H1 (cell line): ENCODE data around the gene ELOA. TPM values are rescaled to one million over a fixed set of nuclear protein-coding genes. Genes with fewer than 3 reads are reported as not detected.

Experiments
- CTCF ChIA-PET: fragments of 300-600 bp; sonication (Branson Sonifier 250); formaldehyde crosslinking; loops from one replicate; lab custom pipeline; 2021; ENCODE audit not compliant: partially characterized antibody; lab: Charles Lee
- POLR2A ChIA-PET: fragments of 300-600 bp; sonication (Branson Sonifier 250); formaldehyde crosslinking; loops from one replicate; lab custom pipeline; 2021; ENCODE audit warnings: inconsistent platforms; ENCODE audit not compliant: partially characterized antibody; lab: Charles Lee
- DNase-seq, 2 experiments: peaks; one replicate each; pipeline versions ENCODE4 v3.0.0 to v3.0.0-alpha.2; 2010 to 2022; ENCODE audit warnings: low spot score in 2 of 2, low read depth in 1 of 2, mixed read lengths in 1 of 2
- FAIRE-seq: peaks from 2 replicates; lab custom pipeline; 2011; peaks lifted over from hg19 to GRCh38; lab: Jason Lieb, UNC
- H2AFZ ChIP-seq: 2 replicates; pipeline ENCODE4 v1.8.1; 2012; ENCODE audit warnings: low read length, inconsistent platforms
- H2AK5ac ChIP-seq: 2 replicates; pipeline ENCODE4 v1.6.1; 2013; ENCODE audit warnings: low read depth, low read length
- H2BK120ac ChIP-seq: replicated peaks from 2 replicates; pipeline ENCODE3; 2013; ENCODE audit warnings: low read depth, low read length, inconsistent platforms
- H2BK12ac ChIP-seq: 2 replicates; pipeline ENCODE4 v1.6.1; 2013; ENCODE audit warnings: low read depth, low read length
- H2BK15ac ChIP-seq: 2 replicates; pipeline ENCODE4 v1.6.1; 2013; ENCODE audit warnings: low read length
- H2BK20ac ChIP-seq: 2 replicates; pipeline ENCODE4 v1.6.1; 2013; ENCODE audit warnings: low read length
- H2BK5ac ChIP-seq: 2 replicates; pipeline ENCODE4 v1.6.1; 2013; ENCODE audit warnings: low read depth, low read length
- H3K14ac ChIP-seq: 2 replicates; pipeline ENCODE4 v1.6.1; 2013; ENCODE audit warnings: inconsistent platforms; ENCODE audit not compliant: insufficient read length
- H3K18ac ChIP-seq: 2 replicates; pipeline ENCODE4 v1.6.1; 2013; ENCODE audit warnings: low read length; ENCODE audit errors: extremely low read depth
- H3K23ac ChIP-seq: 2 replicates; pipeline ENCODE4 v1.6.1; 2013; ENCODE audit warnings: inconsistent platforms; ENCODE audit not compliant: insufficient read length
- H3K23me2 ChIP-seq: 2 replicates; pipeline ENCODE4 v1.6.1; 2013; ENCODE audit warnings: low read depth, low read length
- H3K27ac ChIP-seq: 2 replicates; pipeline ENCODE4 v1.6.1; 2011; ENCODE audit warnings: low read depth, low read length, inconsistent platforms
- H3K27me3 ChIP-seq, 4 experiments: replicated peaks in 1 of 4; 1 replicate in 1 of 4; 2 replicates in 3 of 4; pipeline versions ENCODE4 v1.6.1 to v1.8.1; 2011 to 2013; ENCODE audit warnings: low read length in 3 of 4, mild to moderate bottlenecking in 3 of 4, inconsistent platforms in 2 of 4, mixed read lengths in 2 of 4, moderate library complexity in 1 of 4; ENCODE audit not compliant: control insufficient read depth in 3 of 4, insufficient read depth in 3 of 4; ENCODE audit errors: extremely low read depth in 1 of 4
- H3K36me3 ChIP-seq, 4 experiments: 2 replicates each; pipeline versions ENCODE4 v1.6.1 to v1.8.1; 2011 to 2013; ENCODE audit warnings: mild to moderate bottlenecking in 4 of 4, low read length in 3 of 4, moderate library complexity in 2 of 4, control low read depth in 1 of 4, inconsistent platforms in 1 of 4; ENCODE audit not compliant: insufficient read depth in 4 of 4, control insufficient read depth in 2 of 4
- H3K4ac ChIP-seq: replicated peaks from 2 replicates; pipeline ENCODE3; 2013; ENCODE audit warnings: low read length, low read depth, mixed read lengths, inconsistent platforms; ENCODE audit not compliant: insufficient read length
- H3K4me1 ChIP-seq, 4 experiments: replicated peaks in 1 of 4; 1 replicate in 1 of 4; 2 replicates in 3 of 4; pipeline versions ENCODE4 v1.6.1 to v1.8.1; 2011 to 2013; ENCODE audit warnings: low read length in 3 of 4, inconsistent platforms in 2 of 4, mixed read lengths in 1 of 4; ENCODE audit not compliant: insufficient read depth in 4 of 4, control insufficient read depth in 3 of 4
- H3K4me2 ChIP-seq, 2 experiments: 2 replicates each; pipeline versions ENCODE4 v1.6.1 to v1.8.1; 2011 to 2013; ENCODE audit warnings: low read depth in 2 of 2, low read length in 2 of 2, control low read depth in 1 of 2, inconsistent platforms in 1 of 2, mild to moderate bottlenecking in 1 of 2; ENCODE audit not compliant: insufficient read depth in 1 of 2
- H3K4me3 ChIP-seq, 4 experiments: fragments of 200-600, 300-600 bp in 1 of 4; sonication (generic), shearing (Covaris generic), sonication (Bioruptor Twin) in 1 of 4; 2 replicates each; pipeline versions ENCODE4 v1.5.1 to v1.8.1; 2011 to 2016; ENCODE audit warnings: low read length in 4 of 4, low read depth in 3 of 4, control low read depth in 2 of 4, inconsistent platforms in 2 of 4, mild to moderate bottlenecking in 2 of 4, mixed read lengths in 1 of 4, moderate library complexity in 1 of 4; ENCODE audit not compliant: insufficient read depth in 2 of 4; ENCODE audit errors: extremely low read depth in 1 of 4
- H3K56ac ChIP-seq: replicated peaks from 2 replicates; pipeline ENCODE3; 2013; ENCODE audit warnings: low read depth, mild to moderate bottlenecking, mixed read lengths, low read length, inconsistent platforms; ENCODE audit not compliant: insufficient read length
- H3K79me1 ChIP-seq: 2 replicates; pipeline ENCODE4 v1.6.1; 2013; ENCODE audit warnings: low read depth, low read length, control low read depth
- H3K79me2 ChIP-seq, 2 experiments: 2 replicates each; pipeline versions ENCODE4 v1.6.1 to v1.8.1; 2012 to 2013; ENCODE audit warnings: low read length in 2 of 2, mild to moderate bottlenecking in 2 of 2, inconsistent platforms in 1 of 2; ENCODE audit not compliant: insufficient read depth in 2 of 2, control insufficient read depth in 1 of 2
- H3K9ac ChIP-seq, 4 experiments: replicated peaks in 1 of 4; 1 replicate in 1 of 4; 2 replicates in 3 of 4; pipeline versions ENCODE4 v1.6.1 to v1.8.1; 2011 to 2013; ENCODE audit warnings: low read depth in 3 of 4, low read length in 3 of 4, control low read depth in 2 of 4, mild to moderate bottlenecking in 2 of 4, moderate library complexity in 2 of 4, inconsistent platforms in 1 of 4; ENCODE audit errors: extremely low read depth in 1 of 4
- H3K9me3 ChIP-seq, 2 experiments: 2 replicates each; pipeline versions ENCODE4 v1.6.1 to v1.8.1; 2012 to 2013; ENCODE audit warnings: mild to moderate bottlenecking in 2 of 2, moderate library complexity in 2 of 2, control low read depth in 1 of 2, inconsistent platforms in 1 of 2, low read depth in 1 of 2, low read length in 1 of 2, mixed read lengths in 1 of 2; ENCODE audit not compliant: insufficient read depth in 2 of 2
- H4K20me1 ChIP-seq, 2 experiments: replicated peaks in 1 of 2; 2 replicates each; pipeline versions ENCODE3 to v1.8.1; 2011 to 2013; ENCODE audit warnings: inconsistent platforms in 2 of 2, low read length in 2 of 2, mild to moderate bottlenecking in 1 of 2; ENCODE audit not compliant: insufficient read depth in 2 of 2, control insufficient read depth in 1 of 2
- H4K5ac ChIP-seq: 2 replicates; pipeline ENCODE4 v1.6.1; 2013; ENCODE audit warnings: low read length, low read depth, mixed read lengths, inconsistent platforms; ENCODE audit not compliant: insufficient read length
- H4K8ac ChIP-seq: 2 replicates; pipeline ENCODE4 v1.8.0; 2013; ENCODE audit warnings: mild to moderate bottlenecking, moderate library complexity, low read length, inconsistent platforms; ENCODE audit not compliant: insufficient read depth; ENCODE audit errors: extremely low read depth
- H4K91ac ChIP-seq: replicated peaks from 2 replicates; pipeline ENCODE3; 2013; ENCODE audit warnings: low read length, mixed read lengths, inconsistent platforms; ENCODE audit not compliant: insufficient read length
- CBX5 ChIP-seq: fragments of 300-800, 300-1000 bp; sonication (generic); IDR thresholded peaks from 2 replicates; pipeline ENCODE4 v1.7.1; 2016; ENCODE audit warnings: antibody characterized with exemption, low read length, low read depth
- CREB1 ChIP-seq: IDR thresholded peaks from 2 replicates; pipeline ENCODE4 v1.6.1; 2012; ENCODE audit warnings: inconsistent platforms
- RAD21 ChIP-seq, 2 experiments: IDR thresholded peaks in 1 of 2; conservative IDR thresholded peaks in 1 of 2; 2 replicates each; pipeline ENCODE4 v1.6.1; 2011; ENCODE audit warnings: low read depth in 2 of 2, low read length in 2 of 2, improper control_type of control experiment in 1 of 2, inconsistent platforms in 1 of 2, mild to moderate bottlenecking in 1 of 2, moderate library complexity in 1 of 2
- WGBS, 2 experiments: shearing (Covaris generic) in 1 of 2; methylation state at CpG; one replicate each; pipeline versions ENCODE4 v1.1.6 to v1.1.7; 2013 to 2015; ENCODE audit warnings: low lambda C conversion rate in 2 of 2, mixed read lengths in 2 of 2, inconsistent platforms in 1 of 2, low coverage in 1 of 2, missing lambda C conversion rate in 1 of 2; ENCODE audit not compliant: insufficient replicate concordance in 2 of 2, insufficient coverage in 1 of 2, insufficient read length in 1 of 2; ENCODE audit errors: extremely low coverage in 1 of 2, missing lambda C conversion rate in 1 of 2; 5-methylcytosine and 5-hydroxymethylcytosine counted together
- polyA plus RNA-seq, 7 experiments: library from polyadenylated mRNA; depleted of rRNA in 3 of 7; stranded (reverse) in 5 of 7; unstranded in 2 of 7; fragments of >200 nt in 5 of 7; fragments of 200-250 nt in 2 of 7; gene quantifications; 1 replicate in 5 of 7; 2 replicates in 1 of 7; 4 replicates in 1 of 7; pipeline versions ENCODE4 v1.2.1 to v1.2.3, GENCODE V29; 2011 to 2013; ENCODE audit warnings: missing spikeins in 2 of 7, mixed read lengths in 2 of 7
- total RNA-seq: library from RNA; stranded (reverse); fragmentation: NEBNext Ultra II Directional; extraction: Animal tissue kit (Norgen Biotek cat#: 25700); gene quantifications from 2 replicates; pipeline ENCODE4 v1.2.1, GENCODE V29; 2021
- TF ChIP-seq, protein P1 (sequence below), 3 experiments: IDR thresholded peaks; 1 replicate in 2 of 3; 2 replicates in 1 of 3; pipeline versions ENCODE4 v1.5.1 to v1.6.1; 2011; ENCODE audit warnings: low read length in 3 of 3, mild to moderate bottlenecking in 3 of 3, inconsistent platforms in 2 of 3, low read depth in 1 of 3, moderate library complexity in 1 of 3; ENCODE audit not compliant: insufficient read depth in 1 of 3; ENCODE audit errors: control extremely low read depth in 1 of 3

The ELOA gene
- total and polyA plus RNA-seq, 2 of the 8 experiments (the other 6 are each of a cell fraction or from before 2014, with no cell fraction given): 15.7 to 61.1 TPM

DNA sequence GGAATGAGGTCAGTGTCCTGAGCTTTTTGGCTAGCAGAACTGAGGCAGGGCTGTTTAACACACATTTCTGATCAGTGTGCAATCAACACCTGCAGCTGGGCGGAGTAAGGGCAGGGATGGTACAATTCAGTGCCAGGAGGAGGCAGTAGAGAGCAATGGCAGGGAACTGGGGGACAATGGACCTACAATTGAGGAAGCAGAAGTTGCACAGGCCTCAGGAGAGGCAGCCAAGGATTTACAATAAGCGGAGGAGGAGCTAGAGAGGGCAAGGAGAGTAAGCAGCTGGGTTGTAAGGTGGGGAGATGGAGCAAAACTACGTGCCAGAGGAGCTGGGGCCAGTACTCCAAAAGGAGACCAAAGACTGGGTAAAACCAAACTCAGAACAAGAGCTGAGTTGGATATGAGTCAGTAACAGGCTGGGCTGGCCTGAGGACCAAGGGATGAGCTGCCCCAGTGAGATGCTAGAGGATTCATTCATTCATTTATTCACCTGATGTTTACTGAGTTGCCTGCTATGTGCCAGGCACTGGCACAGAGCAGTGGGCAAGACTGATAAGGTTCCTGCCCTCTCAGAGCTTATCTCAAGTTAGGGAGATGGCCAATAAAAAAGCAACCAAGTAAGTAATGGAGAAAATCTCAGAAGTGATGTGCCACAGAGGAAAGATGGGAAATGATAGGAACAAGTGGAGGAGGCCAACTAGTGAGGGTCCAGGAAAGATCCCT is 67.7 kb downstream of the ELOA start:
- H4K8ac ChIP-seq: no peak overlapping the region
- H3K56ac ChIP-seq: no peak overlapping the region
- H3K23me2 ChIP-seq: no peaks in the 10 kb centered on the region
- H3K27ac ChIP-seq: no peak overlapping the region
- H4K20me1 ChIP-seq: no peaks in the 10 kb centered on the region
- H3K4me2 ChIP-seq: no peak overlapping the region
- peak; percentile 68 to 76 for TF ChIP-seq RAD21 (IDR thresholded peaks at IDR 0.05 in 1 of 2, conservative IDR thresholded peaks at IDR 0.05 in 1 of 2; ENCODE audit: low read depth in 2 of 2, low read length in 2 of 2)
- TF ChIP-seq CREB1: 0 out of 2 replicates have a peak, but pooled peaks have one; percentile 14
- TF ChIP-seq, protein P1, sequence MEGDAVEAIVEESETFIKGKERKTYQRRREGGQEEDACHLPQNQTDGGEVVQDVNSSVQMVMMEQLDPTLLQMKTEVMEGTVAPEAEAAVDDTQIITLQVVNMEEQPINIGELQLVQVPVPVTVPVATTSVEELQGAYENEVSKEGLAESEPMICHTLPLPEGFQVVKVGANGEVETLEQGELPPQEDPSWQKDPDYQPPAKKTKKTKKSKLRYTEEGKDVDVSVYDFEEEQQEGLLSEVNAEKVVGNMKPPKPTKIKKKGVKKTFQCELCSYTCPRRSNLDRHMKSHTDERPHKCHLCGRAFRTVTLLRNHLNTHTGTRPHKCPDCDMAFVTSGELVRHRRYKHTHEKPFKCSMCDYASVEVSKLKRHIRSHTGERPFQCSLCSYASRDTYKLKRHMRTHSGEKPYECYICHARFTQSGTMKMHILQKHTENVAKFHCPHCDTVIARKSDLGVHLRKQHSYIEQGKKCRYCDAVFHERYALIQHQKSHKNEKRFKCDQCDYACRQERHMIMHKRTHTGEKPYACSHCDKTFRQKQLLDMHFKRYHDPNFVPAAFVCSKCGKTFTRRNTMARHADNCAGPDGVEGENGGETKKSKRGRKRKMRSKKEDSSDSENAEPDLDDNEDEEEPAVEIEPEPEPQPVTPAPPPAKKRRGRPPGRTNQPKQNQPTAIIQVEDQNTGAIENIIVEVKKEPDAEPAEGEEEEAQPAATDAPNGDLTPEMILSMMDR (IDR thresholded peaks at IDR 0.05; ENCODE audit: control extremely low read depth in 1 of 3, insufficient read depth in 1 of 3, low read depth in 1 of 3, low read length in 3 of 3): peak; percentile 88 to 97 (median 90)
- TF ChIP-seq CBX5: no peak
- H3K9ac ChIP-seq: no peak overlapping the region
- no peaks in the 10 kb centered on the region for H3K79me1 ChIP-seq
- H3K9me3 ChIP-seq: no peaks in the 10 kb centered on the region
- no peaks in the 10 kb centered on the region for H3K79me2 ChIP-seq
- no peaks in the 10 kb centered on the region for H3K27me3 ChIP-seq
- H2BK12ac ChIP-seq: no peak overlapping the region
- H2AK5ac ChIP-seq: no peak overlapping the region
- H2BK5ac ChIP-seq: no peak overlapping the region
- H2BK20ac ChIP-seq: no peak overlapping the region
- H3K4me1 ChIP-seq: peaks cover 0 to 1% (median 0%) of the 10 kb centered on the region in 4 experiments; a peak in 2 of 7 replicates
- H3K4me3 ChIP-seq: no peak overlapping the region
- no peak overlapping the region for H3K14ac ChIP-seq
- H2BK15ac ChIP-seq: no peak overlapping the region; the same call in 1 of the 2 replicates
- no peak overlapping the region for H4K5ac ChIP-seq
- POLR2A ChIA-PET: interaction anchor here (0.8 to 1.8 kb wide), 6 partner anchors 10 to 23 kb away, joined by 3 to 8 read pairs (median 5); partner anchors contain the start of genes GALE and HMGCL
- WGBS, 2 experiments: 53% methylated on average over 3 of the region's 3 CpGs; no CpG with 5 or more reads in 1 of the 2 experiments
- H3K23ac ChIP-seq: no peak overlapping the region
- no peak overlapping the region for H2BK120ac ChIP-seq
- no peak overlapping the region for H3K4ac ChIP-seq
- peak in 1 of 2 experiments; percentile 88 for DNase-seq
- CTCF ChIA-PET: interaction anchor here (0.6 to 6.5 kb wide), 42 partner anchors 7 to 580 kb away, joined by 3 to 99 read pairs (median 5); partner anchors contain the start of genes FUCA1, GALE, HMGCL and LYPLA2
- H3K36me3 ChIP-seq: peaks cover 0 to 5% (median 1%) of the 10 kb centered on the region in 4 experiments; a peak in 3 of 8 replicates
- no peak overlapping the region for H3K18ac ChIP-seq
- no peak overlapping the region for H4K91ac ChIP-seq
- H2AFZ ChIP-seq: no peak overlapping the region
- peak; percentile 90 for FAIRE-seq
